HCT116 (cell line): ENCODE data around the gene CFAP300.

Source experiments
- ATF3 ChIP-seq: IDR thresholded peaks from 2 replicates; pipeline ENCODE4 v1.6.1; 2012
- ELF1 ChIP-seq: IDR thresholded peaks from 2 replicates; pipeline ENCODE4 v1.6.1; 2012; ENCODE audit warnings: low read depth, borderline replicate concordance
- EZH2 ChIP-seq: fragments of 200-600 bp; sonication (generic); IDR thresholded peaks from 2 replicates; pipeline ENCODE4 v1.6.1; 2017; ENCODE audit warnings: antibody characterized with exemption, mixed run types
- EZH2phosphoT487 ChIP-seq: fragments of 200-600 bp; IDR thresholded peaks from 2 replicates; pipeline ENCODE4 v1.6.1; 2018; ENCODE audit warnings: antibody characterized with exemption, borderline replicate concordance
- FOSL1 ChIP-seq: IDR thresholded peaks from 2 replicates; pipeline ENCODE4 v1.6.1; 2012; ENCODE audit warnings: low read depth
- POLR2AphosphoS5 ChIP-seq: IDR thresholded peaks from 2 replicates; pipeline ENCODE4 v1.6.1; 2011; ENCODE audit warnings: mild to moderate bottlenecking, low read depth, low read length, moderate library complexity
- RAD21 ChIP-seq: IDR thresholded peaks from 2 replicates; pipeline ENCODE4 v1.6.1; 2012; ENCODE audit warnings: low read depth, mild to moderate bottlenecking
- YY1 ChIP-seq: IDR thresholded peaks from 2 replicates; pipeline ENCODE4 v1.6.1; 2011; ENCODE audit warnings: low read length, low read depth, moderate library complexity, mild to moderate bottlenecking; ENCODE audit not compliant: insufficient replicate concordance; ENCODE audit errors: extremely low read depth
- TF ChIP-seq, protein P1 (sequence below), 3 experiments: fragments of 200-600 bp in 1 of 3; sonication (generic) in 1 of 3; IDR thresholded peaks in 2 of 3; conservative IDR thresholded peaks in 1 of 3; 2 replicates each; pipeline ENCODE4 v1.5.1; 2012 to 2017; ENCODE audit warnings: low read depth in 2 of 3, low read length in 2 of 3, antibody characterized with exemption in 1 of 3, borderline replicate concordance in 1 of 3, control low read depth in 1 of 3, mild to moderate bottlenecking in 1 of 3, mixed read lengths in 1 of 3, mixed run types in 1 of 3, moderate library complexity in 1 of 3; ENCODE audit not compliant: insufficient read depth in 1 of 3
- TF ChIP-seq, protein P2 (sequence below): IDR thresholded peaks from 2 replicates; pipeline ENCODE4 v1.6.1; 2011; ENCODE audit warnings: mild to moderate bottlenecking, low read length, moderate library complexity; ENCODE audit not compliant: insufficient replicate concordance; ENCODE audit errors: extremely low read depth
- TF ChIP-seq, protein P3 (sequence below): IDR thresholded peaks from 2 replicates; pipeline ENCODE4 v1.6.1; 2012; ENCODE audit warnings: low read depth

GRCh38 chr11:102079625-102080024, 32.4 kb downstream of the CFAP300 start:
- TF ChIP-seq ATF3 (no peak), POLR2AphosphoS5 (no peak), YY1 (no peak), EZH2phosphoT487 (no peak), RAD21 (no peak), FOSL1 (peak; percentile 58; the same call in 1 of the 2 replicates), ELF1 (no peak), EZH2 (no peak)
- TF ChIP-seq, protein P1, sequence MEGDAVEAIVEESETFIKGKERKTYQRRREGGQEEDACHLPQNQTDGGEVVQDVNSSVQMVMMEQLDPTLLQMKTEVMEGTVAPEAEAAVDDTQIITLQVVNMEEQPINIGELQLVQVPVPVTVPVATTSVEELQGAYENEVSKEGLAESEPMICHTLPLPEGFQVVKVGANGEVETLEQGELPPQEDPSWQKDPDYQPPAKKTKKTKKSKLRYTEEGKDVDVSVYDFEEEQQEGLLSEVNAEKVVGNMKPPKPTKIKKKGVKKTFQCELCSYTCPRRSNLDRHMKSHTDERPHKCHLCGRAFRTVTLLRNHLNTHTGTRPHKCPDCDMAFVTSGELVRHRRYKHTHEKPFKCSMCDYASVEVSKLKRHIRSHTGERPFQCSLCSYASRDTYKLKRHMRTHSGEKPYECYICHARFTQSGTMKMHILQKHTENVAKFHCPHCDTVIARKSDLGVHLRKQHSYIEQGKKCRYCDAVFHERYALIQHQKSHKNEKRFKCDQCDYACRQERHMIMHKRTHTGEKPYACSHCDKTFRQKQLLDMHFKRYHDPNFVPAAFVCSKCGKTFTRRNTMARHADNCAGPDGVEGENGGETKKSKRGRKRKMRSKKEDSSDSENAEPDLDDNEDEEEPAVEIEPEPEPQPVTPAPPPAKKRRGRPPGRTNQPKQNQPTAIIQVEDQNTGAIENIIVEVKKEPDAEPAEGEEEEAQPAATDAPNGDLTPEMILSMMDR (IDR thresholded peaks at IDR 0.05 in 2 of 3, conservative IDR thresholded peaks at IDR 0.05 in 1 of 3; ENCODE audit: borderline replicate concordance in 1 of 3, insufficient read depth in 1 of 3, low read depth in 2 of 3, low read length in 2 of 3) = no peak
- TF ChIP-seq, protein P2, sequence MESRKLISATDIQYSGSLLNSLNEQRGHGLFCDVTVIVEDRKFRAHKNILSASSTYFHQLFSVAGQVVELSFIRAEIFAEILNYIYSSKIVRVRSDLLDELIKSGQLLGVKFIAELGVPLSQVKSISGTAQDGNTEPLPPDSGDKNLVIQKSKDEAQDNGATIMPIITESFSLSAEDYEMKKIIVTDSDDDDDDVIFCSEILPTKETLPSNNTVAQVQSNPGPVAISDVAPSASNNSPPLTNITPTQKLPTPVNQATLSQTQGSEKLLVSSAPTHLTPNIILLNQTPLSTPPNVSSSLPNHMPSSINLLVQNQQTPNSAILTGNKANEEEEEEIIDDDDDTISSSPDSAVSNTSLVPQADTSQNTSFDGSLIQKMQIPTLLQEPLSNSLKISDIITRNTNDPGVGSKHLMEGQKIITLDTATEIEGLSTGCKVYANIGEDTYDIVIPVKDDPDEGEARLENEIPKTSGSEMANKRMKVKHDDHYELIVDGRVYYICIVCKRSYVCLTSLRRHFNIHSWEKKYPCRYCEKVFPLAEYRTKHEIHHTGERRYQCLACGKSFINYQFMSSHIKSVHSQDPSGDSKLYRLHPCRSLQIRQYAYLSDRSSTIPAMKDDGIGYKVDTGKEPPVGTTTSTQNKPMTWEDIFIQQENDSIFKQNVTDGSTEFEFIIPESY = no peak
- TF ChIP-seq, protein P3, sequence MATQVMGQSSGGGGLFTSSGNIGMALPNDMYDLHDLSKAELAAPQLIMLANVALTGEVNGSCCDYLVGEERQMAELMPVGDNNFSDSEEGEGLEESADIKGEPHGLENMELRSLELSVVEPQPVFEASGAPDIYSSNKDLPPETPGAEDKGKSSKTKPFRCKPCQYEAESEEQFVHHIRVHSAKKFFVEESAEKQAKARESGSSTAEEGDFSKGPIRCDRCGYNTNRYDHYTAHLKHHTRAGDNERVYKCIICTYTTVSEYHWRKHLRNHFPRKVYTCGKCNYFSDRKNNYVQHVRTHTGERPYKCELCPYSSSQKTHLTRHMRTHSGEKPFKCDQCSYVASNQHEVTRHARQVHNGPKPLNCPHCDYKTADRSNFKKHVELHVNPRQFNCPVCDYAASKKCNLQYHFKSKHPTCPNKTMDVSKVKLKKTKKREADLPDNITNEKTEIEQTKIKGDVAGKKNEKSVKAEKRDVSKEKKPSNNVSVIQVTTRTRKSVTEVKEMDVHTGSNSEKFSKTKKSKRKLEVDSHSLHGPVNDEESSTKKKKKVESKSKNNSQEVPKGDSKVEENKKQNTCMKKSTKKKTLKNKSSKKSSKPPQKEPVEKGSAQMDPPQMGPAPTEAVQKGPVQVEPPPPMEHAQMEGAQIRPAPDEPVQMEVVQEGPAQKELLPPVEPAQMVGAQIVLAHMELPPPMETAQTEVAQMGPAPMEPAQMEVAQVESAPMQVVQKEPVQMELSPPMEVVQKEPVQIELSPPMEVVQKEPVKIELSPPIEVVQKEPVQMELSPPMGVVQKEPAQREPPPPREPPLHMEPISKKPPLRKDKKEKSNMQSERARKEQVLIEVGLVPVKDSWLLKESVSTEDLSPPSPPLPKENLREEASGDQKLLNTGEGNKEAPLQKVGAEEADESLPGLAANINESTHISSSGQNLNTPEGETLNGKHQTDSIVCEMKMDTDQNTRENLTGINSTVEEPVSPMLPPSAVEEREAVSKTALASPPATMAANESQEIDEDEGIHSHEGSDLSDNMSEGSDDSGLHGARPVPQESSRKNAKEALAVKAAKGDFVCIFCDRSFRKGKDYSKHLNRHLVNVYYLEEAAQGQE = no peak
